ENCODE results near the gene CXCL9.
A peak's percentile ranks its signal among the peaks of the same experiment; 100 is the strongest.
"Not testable (repeated sequence)": the region's sequence is repeated elsewhere in the genome, so short reads cannot be mapped to it uniquely, and the experiment has no call there.

CXCL9 gene

DNA sequence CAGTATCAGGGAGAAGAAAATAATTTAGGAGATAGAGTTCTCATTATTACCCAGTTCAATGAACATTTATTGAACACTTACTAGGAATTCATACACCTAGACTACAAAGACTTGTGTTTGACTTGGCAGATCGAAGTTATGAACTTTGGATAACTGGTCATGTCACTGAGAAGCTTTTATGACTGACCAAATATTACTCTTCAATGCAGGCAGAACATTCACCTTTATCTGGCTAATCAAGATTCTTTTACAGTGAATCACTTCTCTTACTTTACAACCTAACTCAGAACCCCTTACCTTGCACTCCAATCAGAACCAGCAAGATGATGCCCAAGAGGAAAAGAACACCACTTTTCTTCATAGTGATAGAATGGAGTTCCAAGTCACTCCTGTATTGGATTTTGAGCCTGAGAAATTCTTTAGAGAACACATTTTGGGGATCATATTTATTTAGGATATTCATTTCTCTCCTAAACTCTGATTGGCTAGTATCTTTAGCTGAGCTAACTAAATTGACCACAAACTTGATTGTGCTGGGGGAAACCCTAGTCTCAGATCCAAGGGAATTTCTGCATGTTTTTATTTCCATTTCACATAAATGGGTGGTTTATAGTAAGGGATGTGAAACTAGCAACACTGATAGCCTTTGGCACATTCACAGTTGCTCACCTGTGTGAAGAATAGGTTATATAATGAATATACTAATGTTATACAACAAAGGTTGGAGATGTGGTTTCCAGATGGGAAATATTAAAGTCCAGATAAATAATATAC is at the start of gene CXCL9:
CXCL9 (minus strand) TSS at position 421 of the 774 bp plus-strand sequence; CDS start at position 361, 60 bp downstream.
- no peak for DNase-seq (ENCODE audit: low spot score)

DNA sequence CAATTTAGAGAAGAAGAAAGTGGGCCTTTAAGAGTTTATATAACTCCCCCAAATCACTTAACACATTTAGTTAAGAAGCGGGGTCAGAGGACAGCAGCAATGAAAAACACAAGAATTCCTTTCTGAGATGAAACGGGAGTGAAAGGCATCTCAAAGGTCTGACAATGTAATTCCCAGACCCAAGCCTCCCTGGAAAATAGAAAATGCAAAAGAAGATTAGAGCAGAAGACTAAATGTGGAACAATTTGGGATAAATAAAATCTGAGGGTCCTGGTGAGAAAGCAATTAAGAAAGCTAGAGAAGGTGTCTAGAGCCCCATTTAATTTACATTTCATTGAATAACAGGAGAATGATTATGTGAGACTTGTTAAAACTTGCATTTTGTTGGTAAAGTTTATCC is 48.1 kb upstream of the CXCL9 start:
- DNase-seq (ENCODE audit: low spot score): no peak

- no peak for DNase-seq (ENCODE audit: low spot score)
These were observed 47.7 kb upstream of the CXCL9 start for GRCh38 chr4:76055016-76055415.

GRCh38 chr4:76053730-76054129 is 46.4 kb upstream of the CXCL9 start:
- DNase-seq (ENCODE audit: low spot score): no peak

DNA sequence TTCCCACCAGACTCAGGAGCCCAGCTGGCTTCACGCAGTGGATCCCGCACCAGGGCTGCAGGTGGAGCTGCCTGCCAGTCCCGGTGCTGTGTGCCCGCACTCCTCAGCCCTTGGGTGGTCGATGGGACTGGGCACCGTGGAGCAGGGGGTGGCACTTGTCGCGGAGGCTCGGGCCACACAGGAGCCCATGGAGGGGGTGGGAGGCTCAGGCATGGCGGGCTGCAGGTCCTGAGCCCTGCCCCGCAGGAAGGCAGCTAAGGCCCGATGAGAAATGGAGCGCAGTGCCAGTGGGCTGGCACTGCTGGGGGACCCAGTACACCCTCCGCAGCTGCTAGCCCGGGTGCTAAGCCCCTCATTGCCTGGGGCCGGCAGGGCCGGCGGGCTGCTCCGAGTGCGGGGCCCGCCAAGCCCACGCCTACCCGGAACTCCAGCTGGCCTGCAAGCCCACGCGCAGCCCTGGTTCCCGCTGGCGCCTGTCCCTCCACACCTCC is 43.3 kb upstream of the CXCL9 start:
- not testable (repeated sequence) for DNase-seq (ENCODE audit: low spot score)

DNA sequence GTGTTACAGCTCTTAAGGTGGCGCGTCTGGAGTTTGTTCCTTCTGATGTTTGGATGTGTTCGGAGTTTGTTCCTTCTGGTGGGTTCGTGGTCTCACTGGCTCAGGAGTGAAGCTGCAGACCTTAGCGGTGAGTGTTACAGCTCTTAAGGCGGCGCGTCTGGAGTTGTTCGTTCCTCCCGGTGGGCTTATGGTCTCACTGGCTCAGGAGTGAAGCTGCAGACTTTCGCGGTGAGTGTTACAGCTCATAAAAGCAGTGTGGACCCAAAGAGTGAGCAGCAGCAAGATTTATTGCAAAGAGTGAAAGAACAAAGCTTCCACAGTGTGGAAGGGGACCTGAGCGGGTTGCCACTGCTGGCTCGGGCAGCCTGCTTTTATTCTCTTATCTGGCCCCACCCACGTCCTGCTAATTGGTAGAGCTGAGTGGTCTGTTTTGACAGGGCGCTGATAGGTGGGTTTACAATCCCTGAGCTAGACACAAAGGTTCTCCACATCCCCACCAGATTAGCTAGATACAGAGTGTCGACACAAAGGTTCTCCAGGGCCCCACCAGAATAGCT is 42.6 kb upstream of the CXCL9 start:
- DNase-seq (ENCODE audit: low spot score): not testable (repeated sequence)

DNA sequence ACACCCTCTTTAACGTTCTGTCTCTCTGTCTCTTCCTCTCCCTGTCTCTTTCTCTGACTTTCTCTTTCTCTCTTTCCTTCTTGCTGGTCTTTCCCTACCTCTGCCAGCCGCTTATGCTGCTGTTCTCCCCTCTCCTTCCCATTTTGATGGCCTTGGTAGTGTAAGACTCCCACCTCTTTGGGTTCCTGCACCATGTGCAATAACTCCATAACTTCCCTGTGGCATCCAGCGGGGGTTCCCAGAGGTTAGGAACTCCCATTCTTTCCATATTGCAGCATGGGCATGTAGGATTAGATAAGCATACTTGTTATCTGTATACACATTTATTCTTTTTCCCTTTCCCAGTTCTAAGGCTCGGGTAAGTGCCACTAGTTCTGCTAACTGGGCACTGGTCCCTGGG is 37.4 kb upstream of the CXCL9 start:
- DNase-seq (ENCODE audit: low spot score): not testable (repeated sequence)

DNA sequence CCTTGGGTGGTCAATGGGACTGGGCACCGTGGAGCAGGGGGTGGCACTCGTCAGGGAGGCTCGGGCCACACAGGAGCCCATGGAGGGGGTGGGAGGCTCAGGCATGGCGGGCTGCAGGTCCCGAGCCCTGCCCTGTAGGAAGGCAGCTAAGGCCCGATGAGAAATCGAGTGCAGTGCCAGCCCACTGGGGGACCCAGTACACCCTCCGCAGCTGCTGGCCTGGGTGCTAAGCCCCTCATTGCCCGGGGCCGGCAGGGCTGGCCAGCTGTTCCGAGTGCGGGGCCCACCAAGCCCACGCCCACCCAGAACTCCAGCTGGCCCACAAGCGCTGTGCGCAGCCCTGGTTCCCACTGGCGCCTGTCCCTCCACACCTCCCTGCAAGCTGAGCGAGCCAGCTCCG is 36.0 kb upstream of the CXCL9 start:
- not testable (repeated sequence) for DNase-seq (ENCODE audit: low spot score)

GRCh38 chr4:76042241-76042998 is 35.1 kb upstream of the CXCL9 start:
- DNase-seq (ENCODE audit: low spot score): not testable (repeated sequence)

DNA sequence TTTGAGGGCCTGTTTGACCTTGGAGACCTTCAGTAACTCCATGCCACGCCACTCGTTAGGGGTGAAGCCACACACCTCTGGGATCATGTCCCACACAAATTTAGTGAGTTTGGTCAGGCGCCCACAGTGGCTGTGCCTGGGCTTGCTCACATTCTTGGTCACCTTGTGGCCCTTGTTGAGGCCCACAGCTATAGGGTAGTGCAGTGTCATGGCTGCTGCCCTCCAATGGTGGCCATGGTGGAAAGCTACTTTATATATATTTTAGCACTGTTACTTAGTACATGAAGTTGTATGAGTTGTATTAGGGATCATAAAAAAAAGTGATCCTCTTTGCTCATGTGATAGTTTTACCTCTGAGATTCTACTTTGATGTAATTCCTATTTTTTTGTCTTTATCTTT is 29.5 kb upstream of the CXCL9 start:
- no peak for DNase-seq (ENCODE audit: low spot score)

- DNase-seq (ENCODE audit: low spot score): no peak
These were observed 28.6 kb upstream of the CXCL9 start, which contains the start of gene CXCL11 for GRCh38 chr4:76035799-76036380. Gene CXCL11 (minus strand): TSS chr4:76036070. CDS start chr4:76035987, 83 bp downstream.

DNA sequence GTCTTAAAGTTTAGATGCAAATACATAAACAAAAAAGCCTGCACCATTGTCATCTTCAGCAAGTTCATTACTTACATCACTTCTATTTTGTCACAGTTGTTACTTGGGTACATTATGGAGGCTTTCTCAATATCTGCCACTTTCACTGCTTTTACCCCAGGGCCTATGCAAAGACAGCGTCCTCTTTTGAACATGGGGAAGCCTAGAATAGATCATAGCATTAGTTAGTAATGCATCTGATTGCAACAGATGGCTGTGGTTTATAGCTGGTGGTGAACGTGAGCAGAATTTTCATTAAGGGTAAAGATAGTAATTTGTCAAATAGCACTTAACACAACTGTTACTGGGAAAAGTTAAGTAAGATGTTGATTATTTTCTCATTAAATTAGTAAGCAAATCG is 27.8 kb upstream of the CXCL9 start:
- peak; percentile 40 for DNase-seq (ENCODE audit: low spot score)

DNA sequence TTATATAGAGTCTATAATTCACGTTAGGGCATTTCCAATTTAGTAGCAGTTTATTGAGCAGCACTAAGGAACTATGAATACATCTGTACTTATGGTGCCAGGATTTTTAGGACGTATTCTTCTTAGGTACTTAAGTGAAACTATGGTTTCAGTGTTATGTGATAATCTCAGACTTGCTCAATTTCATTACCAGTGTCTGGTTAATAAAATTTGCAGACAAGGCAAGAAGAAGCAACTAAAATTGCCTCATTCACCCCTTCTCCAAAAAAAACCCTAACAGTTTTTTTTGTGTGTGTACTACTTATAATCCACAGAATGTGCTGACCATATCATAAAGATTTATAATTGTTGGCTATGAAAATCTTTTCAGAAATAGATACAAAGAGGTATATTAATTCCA is 22.0 kb upstream of the CXCL9 start:
- DNase-seq (ENCODE audit: low spot score): no peak

DNA sequence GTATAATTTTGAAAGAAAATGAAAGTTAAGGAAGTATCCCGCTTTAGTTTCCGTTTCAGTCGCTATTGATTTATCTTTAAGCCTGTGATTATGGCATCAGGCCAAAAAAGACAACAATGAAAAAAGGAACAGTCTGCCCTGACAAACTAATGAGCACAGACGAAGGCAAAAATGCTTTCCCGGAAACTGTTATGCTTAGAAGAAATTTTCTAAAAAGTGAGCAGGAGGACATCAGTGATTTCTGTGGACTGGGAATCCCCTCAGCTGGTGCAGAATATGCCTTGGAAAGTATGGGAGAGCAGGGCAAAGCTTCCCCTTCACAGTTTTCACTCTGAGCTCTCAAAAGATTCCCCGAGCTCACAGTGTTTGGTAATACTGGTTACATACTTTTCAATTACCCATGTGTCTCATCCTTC is 21.0 kb upstream of the CXCL9 start:
- DNase-seq (ENCODE audit: low spot score): peak; percentile 26

- no peak for DNase-seq (ENCODE audit: low spot score)
These were observed 16.8 kb upstream of the CXCL9 start for GRCh38 chr4:76024065-76024464.

- no peak for DNase-seq (ENCODE audit: low spot score)
These were observed 16.1 kb upstream of the CXCL9 start, which contains the start of gene CXCL10 for GRCh38 chr4:76023389-76023788. Gene CXCL10 (minus strand): TSS chr4:76023497. CDS start chr4:76023431, 66 bp downstream.

- DNase-seq (ENCODE audit: low spot score): no peak
These were observed 15.4 kb upstream of the CXCL9 start for GRCh38 chr4:76022677-76023076.

GRCh38 chr4:76022031-76022430 is 14.7 kb upstream of the CXCL9 start:
- no peak for DNase-seq (ENCODE audit: low spot score)

DNA sequence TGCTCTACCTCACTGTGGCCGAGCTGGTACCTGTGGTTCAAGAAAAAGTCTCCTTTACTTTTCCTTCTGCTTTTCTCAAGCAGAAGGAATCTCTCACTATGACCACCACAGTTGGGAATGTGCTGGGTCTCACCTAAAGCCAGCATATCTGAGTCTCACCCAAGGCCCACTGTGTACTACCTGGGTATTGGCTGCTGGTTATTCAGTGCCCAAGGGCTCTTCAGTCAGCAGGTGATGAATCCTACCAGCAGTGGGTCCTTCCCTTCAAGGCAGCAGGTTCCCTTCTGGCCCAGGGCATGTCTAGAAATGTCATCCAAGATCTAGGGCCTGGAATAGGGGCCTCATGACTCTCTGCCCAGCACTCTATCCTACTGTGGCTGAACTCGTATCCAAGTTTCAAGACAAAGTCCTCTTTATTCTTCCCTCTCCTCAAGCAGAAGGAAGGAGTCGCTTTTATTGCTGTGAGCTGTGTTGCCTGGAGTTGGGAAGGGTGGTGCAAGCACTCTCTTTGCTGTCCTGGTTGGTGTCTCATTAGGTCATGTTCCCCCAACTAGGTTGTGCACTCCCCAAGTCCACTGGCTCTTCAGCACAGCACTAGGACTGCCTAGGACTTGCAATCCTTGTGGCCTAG is 9.9 kb upstream of the CXCL9 start:
- no peak for DNase-seq (ENCODE audit: low spot score)

- DNase-seq (ENCODE audit: low spot score): no peak
These were observed 9.1 kb upstream of the CXCL9 start for GRCh38 chr4:76016393-76016792.

DNA sequence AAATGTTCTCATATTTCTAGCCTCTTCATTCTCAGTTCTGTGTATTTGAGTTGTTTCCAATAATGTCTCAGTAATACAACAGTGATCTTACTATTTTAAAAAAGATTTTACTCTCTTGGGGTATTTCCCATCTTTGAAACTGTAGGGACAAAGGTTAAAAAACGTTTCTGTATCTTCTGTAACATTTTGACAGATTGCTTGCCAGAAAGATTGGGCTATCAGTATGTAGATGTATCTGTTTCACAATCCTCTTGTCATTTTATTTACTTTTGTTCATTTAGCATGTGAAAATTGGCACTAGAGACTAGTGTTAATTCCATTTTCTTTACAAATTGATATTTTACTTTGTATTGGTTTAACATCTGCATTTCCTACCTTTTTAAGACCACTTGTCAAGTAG is 6.2 kb upstream of the CXCL9 start:
- DNase-seq (ENCODE audit: low spot score): no peak

GRCh38 chr4:76012388-76012801 is 5.1 kb upstream of the CXCL9 start:
- DNase-seq (ENCODE audit: low spot score): no peak
